ENCODE measurements around the gene TEAD2.
A peak's percentile ranks its signal among the peaks of the same experiment; 100 is the strongest.

Gene TEAD2

DNA sequence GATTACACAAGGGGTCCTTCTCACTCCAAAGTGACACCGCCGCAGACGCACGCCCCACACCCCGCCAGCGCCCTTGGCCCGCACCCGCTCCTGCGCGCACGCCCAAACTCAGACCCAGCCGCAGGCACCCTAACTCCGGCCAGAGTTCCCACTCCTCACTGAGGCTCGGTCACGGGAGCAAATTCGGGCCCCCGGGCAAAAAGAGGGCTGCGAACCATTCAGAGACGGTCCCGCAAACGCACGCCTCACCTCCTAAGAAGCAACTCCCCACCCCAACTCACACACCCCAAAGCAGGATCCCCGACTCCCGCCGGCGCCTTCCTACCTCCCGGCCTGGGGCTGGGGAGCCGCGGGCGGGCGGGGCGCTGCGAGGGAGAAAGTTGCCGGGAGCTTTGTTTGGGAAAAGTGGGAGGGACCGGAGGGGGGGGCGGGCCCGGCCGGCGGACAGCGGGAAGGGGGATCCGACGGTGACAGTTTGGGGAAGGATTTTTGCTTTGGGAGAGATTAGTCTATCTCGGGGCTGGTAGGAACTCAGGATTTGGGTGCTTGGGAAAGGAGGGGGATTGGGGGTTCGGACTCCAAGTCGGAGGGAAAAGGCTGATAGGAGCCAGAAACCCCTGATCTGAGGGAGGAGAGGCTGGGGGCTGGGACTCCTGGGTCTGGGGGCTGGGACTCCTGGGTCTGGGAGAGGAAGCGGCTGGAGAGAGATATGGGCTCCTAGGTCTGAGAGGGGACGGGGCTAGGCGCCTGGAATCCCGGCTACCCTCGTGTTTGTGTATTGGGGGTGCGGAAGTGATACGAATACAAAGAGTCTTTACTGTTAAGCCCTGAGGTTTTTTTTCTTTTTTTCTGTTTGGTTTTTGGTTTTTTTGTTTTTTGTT is at the start of gene TEAD2:
Gene TEAD2 (minus strand): TSS at position 369 of the 881 bp plus-strand sequence. CDS start 2,341 bp downstream, outside the sequence.
- peak; percentile 88 for DNase-seq (ENCODE audit: low spot score)

DNA sequence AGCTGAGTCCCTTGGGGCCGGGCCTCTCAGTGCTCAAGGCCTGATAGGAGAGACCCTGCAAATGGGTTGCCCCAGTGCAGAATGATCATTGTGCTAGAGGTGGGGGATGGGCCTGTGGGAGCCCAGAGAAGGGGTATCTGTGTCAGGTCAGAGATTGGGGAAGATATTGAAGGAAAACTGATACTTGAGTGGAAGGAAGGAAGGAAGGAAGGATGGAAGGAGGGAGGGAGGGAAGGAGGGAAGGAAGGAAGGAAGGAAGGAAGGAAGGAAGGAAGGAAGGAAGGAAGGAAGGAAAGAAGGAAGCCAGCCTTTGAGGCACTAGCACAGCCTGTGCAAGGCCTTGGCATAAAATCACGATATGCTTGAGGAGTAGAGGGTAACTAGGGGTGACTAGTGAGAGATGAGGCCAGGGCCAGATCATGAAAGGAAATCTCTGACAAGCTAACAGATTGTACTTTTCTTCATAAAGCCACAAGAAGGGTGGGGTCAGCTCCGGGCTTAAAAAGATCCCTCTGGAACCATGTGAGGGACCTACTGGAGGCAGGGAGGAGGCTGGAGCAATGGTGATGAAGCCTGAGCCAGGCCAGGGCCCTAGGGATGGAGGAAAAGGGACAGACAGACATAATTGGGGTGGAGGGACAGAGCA is 49.6 kb upstream of the TEAD2 start:
- no peak for DNase-seq (ENCODE audit: low spot score)

DNA sequence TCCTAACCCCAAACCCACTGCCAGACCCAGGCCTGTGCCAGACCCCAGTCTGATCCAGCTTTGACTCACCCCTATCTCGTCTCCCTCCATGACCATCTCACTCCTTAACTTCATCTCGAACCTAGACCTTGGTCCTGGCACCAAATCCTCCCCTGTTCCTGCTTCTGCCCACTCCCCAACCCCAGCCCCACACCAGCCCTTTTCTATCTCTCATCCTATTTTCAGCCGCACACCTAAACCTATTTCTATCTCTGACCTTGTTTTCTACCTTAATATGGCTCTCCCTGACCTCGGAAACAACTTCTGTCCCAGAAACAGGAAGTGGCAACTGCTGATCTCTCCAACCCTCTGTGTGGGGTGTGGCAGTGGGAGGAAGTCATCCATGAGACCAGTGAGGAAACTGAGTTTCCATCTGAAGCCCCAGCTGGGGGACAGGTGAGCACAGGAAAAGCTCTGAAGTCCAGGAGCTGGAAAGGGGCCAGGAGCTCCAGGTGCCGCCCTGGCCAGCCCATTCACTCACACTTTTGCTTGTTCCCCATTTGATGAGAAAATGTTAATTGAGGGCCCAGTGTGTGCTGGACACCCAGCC is 47.3 kb upstream of the TEAD2 start:
- DNase-seq (ENCODE audit: low spot score), result no peak

DNA sequence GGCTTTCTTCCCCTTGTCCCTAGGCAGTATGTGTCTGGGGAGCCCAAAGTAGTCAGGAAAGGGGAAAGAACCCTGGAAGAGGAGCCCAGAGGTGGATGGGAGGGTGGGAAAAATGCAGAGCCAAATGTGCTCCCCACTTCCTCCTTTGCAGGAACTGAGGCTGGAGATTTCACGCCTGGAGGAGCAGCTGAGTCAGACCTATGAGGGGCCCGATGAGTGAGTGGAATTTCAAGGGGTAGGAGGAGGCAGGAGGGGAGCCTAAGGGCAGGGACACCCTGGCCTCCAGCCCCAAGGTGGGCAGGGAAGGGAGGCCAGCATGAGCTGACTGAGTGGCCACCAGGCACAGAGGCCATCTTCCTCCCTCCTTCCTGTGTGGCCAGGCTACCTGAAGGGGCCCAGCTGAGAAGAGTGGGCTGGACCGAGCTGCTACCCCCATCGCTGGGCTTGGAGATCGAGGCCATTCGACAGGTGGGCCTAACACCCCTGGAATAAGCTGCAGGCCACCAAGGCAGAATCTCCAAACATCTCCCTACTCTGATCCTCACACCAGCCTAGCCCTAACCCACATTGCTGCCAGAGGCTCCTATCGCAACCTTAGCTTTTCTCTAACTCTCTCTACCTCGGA is 46.7 kb upstream of the TEAD2 start:
- no peak for DNase-seq (ENCODE audit: low spot score)

DNA sequence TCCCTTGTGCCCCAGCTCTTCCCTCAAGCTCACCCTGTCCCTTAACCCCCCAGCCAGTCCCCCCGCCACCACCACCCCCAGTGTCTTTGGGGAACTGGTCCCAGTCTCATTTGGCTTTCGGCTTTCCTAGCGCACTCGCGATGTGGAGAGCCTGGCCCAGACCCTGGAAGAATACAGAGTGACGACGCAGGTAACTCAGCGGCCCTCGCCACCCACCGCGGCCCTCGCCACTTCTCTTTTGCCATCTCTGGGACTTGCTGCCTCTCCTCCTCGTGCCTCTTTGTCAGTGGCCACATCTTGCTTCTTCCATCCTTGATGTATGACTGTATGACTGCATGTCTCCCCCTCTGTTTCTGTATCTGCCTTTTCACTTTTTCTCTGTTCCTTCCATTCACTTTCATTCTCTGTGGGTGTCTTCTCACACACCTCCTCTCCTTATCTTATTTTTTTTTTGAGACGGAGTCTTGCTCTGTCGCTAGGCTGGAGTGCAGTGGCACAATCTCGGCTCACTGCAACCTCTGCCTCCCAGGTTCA is 45.3 kb upstream of the TEAD2 start:
- no peak for DNase-seq (ENCODE audit: low spot score)

DNA sequence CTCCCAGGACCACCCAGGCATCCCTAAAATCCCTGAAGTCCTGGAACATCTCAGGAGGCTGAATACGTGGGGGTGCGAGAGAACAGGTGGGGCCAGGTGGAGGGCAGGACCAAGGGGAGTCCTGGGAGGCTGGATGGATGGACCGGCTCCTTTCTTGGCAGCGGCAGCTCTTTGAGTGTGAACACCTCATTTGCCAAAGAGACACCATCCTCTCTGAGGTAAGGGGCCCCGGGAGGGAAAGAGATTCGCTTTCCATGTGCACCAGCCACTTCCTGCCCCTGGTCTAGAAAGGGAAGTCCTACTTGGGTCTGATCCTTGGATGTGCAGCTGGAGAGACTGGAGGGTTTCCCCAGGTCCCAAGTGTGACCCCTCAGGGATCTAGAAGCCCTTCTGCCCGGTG is 44.9 kb upstream of the TEAD2 start:
- DNase-seq (ENCODE audit: low spot score), result no peak

DNA sequence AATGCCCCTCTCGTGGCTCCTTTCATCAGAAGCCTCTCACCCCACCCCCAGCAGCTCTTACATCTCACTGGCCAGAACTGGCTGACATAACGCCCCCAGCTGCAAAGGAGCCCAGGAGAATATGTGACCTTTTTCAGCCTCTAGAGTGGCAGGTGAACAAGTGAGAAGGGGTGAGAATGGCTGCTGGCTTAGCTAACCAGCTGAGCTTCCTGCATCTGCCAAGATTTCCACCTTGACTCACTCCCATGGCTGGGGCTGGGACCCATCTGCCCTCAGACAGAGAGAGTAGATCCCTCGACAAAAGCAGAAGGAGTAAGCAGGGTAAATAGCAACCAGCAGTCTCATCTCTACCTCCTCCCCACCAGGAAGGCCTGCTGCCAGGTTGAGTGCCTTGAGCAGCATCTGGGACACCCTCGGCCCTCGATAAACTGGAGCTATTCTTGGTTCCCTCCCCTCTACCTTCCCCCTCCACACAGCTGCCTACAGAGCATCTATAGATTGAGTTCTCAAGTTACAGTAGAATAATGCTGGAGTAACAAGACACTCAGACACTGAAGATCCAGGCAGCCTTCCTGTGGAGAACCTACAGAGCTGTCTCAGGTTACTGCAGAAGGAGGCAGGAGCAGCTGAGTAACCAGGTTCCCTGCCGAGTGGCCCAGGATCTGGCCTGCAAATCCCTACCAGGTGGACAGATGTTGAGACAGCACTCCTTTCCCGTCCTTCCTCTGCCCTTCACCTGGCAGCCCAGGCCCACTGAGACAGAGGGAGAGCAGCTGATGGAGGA is 41.4 kb upstream of the TEAD2 start:
- DNase-seq (ENCODE audit: low spot score), result peak; percentile 64

DNA sequence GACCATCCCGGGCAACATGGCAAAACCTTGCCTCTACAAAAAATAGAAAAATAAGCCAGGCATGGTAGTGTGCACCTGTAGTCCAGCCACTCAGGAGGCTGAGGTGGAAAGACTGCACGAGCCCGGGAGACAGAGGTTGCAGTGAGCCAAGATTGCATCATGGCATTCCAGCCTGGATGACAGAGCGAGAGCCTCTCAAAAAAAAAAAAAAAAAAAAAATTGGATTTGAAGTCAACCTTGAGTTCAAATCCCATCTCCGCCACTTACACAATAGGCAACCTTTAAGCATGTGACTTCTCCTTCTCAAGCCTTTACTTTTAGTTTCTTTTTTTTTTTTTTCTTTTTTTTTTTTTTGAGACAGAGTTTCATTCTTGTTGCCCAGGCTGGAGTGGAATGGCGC is 37.8 kb upstream of the TEAD2 start:
- no peak for DNase-seq (ENCODE audit: low spot score)

DNA sequence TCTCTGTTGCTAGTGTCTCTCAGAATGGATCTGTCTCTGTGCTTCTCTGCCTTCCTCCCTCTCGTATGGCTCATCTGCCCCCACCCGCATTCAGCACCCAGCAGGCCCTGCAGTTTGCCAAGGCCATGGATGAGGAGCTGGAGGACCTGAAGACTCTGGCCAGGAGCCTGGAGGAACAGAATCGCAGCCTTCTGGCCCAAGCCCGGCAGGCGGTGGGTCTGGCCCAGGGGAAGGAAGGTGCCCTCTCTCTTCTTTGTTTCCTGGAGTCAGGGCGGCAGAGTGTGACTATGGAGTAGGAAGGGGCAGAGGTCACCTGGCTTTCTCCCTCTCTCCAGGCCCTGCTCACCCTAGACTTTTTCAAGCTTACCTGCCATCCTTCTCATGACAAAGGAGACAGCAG is 36.7 kb upstream of the TEAD2 start:
- DNase-seq (ENCODE audit: low spot score), result peak; percentile 45

DNA sequence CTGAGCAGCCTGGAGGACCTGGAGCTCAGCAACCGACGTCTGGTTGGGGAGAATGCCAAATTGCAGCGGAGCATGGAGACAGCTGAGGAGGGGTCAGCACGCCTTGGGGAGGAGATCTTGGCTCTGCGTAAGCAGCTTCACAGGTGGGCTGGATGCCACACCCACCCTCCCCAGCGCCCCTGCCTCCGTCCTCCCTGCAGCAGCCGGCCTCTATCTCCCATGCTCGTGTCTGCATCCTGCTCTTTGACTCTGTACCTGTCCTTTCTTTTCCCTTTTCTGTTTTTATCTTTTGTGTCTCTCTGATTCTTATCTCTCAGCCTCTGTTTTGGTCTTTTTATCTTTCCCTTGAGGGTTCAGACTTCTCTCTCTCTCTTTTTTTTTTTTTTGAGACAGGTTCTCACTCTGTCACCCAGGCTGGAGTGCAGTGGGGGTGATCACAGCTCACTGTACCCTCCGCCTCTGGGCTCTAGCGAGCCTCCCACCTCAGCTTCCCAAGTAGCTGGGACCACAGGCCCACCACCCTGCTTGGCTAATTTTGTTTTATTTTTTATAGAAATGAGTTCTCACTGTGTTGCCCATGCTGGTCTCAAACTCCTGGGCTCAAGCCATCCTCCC is 35.9 kb upstream of the TEAD2 start:
- DNase-seq (ENCODE audit: low spot score), result peak; percentile 51

DNA sequence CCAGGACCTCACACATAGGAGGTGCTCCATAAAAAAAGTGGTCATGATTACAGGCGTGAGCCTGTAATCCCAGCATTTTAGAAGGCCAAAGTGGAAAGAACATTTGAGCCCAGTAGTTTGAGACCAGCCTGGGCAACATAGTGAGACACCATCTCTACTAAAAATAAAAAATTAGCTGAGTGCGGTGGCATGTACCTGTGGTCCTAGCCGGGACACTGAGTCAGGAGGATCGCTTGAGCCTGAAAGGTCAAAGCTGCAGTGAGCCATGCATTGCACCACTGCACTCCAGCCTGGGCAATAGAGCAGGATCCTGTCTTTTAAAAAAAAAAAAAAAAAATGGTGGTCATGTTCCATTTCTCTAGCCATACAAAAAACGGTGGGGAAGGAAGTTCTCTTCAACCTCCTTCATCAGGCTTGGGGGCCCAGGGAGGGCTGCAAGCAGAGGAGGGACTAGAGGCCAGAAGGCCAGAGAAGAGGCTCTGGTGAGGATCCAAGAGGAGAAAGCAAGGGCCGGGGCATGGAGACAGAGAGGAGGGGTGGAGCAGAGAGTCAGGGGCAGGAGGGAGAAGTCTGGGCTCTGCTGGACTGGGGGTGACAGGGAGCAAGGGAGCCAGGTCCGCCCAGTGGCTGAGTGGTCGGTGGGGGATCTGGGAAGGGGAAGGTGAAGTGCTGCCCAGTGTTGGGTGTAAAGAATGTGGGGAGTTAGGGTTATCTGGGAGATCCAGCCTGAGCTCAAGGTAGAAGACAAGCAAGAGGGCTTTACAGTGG is 34.7 kb upstream of the TEAD2 start:
- no peak for DNase-seq (ENCODE audit: low spot score)

DNA sequence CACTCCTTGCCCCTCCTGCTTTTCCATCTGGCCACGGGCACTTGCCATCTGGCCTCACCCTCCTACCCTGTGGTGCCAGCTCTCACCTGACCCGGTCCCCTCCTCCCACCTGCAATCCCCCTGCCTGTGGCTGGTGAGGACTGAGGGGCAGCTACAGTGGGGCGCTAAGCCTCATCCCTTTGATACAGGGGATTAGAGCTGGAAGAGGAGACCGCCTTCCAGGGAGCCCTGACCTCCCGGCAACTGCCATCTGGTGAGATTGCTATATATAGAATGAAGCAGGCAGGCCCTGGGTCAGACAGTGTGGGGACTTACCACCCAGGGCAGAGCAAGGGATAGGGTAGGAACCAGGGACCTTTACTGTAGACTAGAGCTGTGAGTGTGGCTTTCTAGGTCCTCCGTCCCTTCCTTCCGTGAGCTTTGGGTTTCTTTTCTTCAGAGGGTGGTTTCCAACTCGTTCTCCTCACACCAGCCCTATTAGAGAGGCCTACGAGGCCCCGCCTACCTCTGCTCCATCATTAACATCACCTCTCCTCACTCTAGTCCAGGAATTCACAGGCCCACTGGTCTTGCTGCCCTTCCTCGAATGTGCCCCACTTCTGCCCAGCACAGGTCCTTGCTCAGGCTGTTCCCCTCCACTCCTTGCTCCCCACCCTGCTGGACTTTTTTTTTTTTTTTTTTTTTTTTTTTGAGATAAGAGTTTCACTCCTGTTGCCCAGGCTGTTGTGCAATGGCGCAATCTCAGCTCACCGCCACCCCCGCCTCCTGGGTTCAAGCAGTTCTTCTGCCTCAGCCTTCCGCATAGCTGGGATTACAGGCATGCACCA is 33.6 kb upstream of the TEAD2 start:
- DNase-seq (ENCODE audit: low spot score), result no peak

DNA sequence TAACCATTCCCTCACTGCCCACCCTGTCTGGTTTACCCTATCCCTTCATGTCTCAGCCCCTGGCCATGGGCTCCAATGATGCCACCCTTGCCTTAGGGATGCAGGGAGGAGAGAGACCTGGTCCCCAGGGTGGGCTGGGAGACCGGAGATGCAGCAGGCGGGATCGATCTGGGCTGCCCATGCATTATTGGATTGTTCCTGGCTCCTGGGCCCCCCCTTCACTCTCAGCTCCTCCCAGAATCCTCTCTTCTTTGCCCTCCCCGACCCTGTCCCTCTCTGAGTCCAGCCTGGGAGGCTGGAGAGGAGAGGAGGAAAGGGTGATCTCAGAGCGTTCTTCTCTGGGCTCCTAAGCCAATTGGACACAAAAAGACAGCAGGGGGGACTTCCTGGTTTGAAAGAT is 31.7 kb upstream of the TEAD2 start:
- DNase-seq (ENCODE audit: low spot score), result no peak

DNA sequence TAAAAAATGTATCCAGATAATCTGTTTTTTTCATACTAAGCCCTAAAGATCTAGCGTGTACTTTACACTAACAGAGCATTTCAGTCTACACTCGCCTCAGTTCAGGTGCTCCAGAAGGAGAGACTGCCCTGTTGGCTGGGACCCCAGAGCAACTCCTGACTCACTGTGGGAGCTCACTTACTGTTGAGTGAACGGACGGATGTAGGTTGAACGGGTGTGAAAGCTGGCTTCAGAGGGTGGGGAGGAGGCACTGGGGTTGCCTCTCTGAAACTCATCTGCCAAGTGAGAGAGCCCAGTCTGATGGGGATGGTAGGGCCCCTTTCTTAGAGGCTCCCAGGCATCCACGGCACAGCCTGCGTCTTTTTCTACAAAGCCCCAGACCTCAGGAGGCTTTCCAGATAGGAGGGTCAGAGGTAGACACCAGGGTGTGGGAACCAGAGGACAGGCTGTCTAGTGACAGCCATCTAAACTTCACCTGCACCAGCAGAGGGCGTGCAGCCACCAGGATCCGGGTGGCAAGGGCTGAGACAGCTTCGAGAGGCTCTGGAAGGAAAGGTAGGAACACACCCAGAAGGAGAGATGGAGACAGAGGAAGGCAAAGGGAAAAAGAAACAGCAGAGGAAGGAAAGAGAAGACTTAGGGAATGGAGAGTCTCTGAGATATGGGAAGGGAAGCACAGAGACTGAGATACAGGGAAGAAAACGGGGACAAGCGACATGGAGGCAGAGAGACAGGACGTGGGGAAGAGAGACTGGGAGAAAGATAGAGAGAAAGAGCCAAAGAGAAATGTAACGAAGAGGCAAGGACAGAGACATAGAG is 29.6 kb upstream of the TEAD2 start:
- DNase-seq (ENCODE audit: low spot score), result peak; percentile 84

DNA sequence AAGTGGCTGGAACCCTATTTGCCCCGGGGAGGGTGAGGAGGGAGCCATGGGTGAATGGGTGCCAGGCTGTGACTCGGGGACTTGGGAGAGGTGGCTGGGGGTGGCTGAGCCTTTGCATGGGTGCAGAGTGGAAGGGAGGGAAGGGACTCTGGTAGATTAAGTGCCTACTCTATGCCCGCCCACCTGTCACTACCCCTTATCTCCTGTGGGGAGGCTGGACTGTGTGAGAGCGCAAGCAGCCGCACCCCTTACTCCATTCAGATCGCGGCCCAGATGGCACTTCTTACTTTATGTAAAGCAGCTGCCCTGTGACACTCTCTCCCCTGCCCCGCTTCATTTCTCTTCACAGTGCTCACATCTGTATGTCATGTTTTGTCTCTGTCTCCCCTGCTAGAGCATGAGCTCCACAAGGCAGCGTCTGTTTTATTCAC is 28.7 kb upstream of the TEAD2 start:
- DNase-seq (ENCODE audit: low spot score), result no peak

DNA sequence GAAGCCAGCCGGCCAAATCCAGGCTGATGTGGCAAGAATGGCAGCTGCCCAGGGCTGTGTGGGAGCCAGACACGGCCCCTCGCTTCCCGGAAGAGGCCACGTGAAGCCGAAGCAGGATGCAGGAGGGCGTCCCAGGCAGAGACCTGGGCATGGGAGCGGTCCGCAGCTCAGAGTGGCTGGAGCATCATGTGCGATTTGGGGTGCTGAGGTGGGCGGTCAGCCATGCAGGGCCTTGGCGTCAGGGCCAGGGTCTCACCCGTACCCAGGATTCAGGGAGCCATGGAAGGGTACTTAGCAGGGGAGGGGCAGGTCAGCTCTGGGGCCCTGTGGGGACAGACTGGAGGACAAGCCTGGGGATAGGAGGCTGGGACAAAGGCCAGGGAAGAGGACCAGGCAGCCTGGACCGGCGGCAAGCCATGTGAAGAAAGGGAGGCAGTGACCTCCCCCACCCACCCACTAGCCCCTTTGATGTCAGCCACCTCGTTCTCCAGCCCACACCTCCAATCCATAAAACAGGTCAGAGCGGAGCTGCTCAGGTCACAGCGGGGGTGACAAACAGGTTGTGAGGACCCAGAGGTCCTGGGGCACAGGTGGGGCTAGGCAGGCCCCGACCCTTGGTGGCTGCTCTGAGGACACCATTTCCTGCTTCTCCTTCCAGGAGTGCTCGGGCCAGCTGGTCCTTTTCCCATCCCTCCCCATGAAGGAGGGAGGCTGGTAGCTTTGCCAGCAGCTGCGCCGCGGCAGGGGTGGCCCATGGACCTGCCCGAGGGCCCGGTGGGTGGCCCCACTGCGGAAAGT is 28.1 kb upstream of the TEAD2 start:
- no peak for DNase-seq (ENCODE audit: low spot score)

DNA sequence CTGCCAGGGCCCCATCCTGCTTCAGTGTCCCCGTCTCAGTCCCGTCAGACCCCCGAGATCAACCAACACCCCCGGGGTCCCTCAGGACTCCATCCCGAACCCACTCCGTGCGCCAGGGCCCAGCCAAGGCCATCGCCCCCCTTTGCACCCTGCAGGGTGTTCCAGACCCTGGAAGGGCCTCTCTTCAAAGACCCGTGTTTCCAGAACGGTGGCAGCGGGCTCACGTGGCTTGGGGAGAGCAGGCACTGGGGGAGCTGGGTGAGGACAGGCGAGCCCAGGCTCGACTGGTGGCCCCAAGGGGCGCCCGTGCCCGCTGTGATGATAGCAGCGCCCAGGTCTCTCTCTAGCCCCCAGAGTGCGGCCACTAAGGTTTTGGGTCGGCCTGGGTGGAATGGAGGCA is 27.2 kb upstream of the TEAD2 start:
- DNase-seq (ENCODE audit: low spot score), result no peak

DNA sequence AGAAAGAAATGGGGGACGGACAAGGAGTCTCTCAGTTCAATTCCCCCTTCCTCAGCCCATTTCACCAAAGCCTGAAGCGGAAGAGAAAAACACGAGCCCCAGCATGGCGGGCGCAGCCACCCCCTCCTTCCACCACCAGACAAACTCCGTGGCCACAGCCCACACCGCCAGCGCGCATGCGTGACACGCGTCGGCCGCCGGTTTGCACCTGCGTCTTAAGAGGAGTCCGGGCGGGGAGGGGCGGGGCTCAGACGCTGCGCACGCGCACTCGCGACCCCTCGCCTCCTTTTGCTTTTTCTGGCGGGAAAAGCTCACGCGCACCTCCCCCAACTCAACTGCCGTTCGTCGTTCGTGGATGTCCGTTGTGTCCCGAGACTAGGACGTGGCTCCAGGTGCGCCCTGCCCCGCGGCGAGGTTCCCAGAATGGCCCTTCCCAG is 25.7 kb upstream of the TEAD2 start, which contains the start of gene KASH5:
Gene KASH5 (plus strand): TSS at position 314 of the 437 bp plus-strand sequence. CDS start 2,635 bp downstream, outside the sequence.
- no peak for DNase-seq (ENCODE audit: low spot score)

Measured in ecto neural progenitor cell (in vitro differentiated cells).